NCI-H748 (cell line): ENCODE data around the gene TBL1X.
A peak's percentile ranks its signal among the peaks of the same experiment; 100 is the strongest.
"Not testable (repeated sequence)": the region's sequence is repeated elsewhere in the genome, so short reads cannot be mapped to it uniquely, and the experiment has no call there.

Source experiments
- DNase-seq: peaks from one replicate; lab custom pipeline; 2025; ENCODE audit not compliant: unreplicated experiment; lab: John Stamatoyannopoulos, UW

TBL1X gene

DNA sequence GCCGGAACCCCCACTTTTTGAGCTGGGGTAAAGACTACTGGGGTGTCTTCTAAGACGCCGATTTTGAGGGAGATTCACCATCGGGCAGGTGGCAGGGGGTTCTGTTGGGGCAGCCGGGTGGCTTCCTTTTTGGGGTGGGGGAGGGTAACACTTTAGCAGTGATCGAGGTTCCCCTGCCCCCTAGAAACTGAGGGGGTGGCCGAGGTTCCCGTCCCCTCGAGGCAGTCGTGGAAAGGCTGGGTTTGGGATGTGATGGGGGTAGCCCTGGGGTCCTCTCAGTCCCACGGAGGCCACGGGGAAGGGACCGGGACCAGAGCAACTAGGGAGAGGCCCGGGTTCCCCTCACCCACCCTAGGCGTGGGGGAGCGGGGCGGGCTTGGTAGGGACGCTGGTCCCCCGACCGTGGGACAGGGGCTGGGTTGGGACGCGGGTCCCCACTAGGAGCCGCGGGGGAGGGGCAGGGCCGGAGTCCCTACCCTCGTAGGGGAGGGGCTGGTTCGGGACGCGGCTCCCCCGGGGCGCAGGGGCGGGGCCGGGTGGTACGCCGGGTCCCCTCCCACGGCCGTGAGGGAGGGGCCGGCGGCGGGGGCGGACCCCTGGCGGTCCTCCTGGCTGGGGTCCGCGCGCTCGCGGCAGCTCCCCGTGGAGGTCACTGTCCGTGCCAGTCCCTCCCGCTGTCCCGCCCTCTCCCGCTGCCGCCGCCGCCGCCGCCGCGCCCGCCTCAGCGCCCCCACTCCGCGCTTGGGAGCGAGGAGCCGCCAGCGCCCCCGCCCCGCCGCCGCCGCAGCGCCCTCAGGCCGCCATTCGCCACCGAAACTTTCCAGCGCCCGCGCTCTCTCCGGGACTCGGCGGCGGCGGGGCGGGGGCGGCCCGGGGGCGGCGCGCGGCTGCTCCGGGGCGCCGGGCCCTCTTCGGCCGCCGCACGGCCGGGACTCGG is at the start of gene TBL1X:
Gene TBL1X (plus strand): TSS at position 624 of the 937 bp plus-strand sequence. CDS start 188,529 bp downstream, outside the sequence.
- DNase-seq: peak; percentile 67

DNA sequence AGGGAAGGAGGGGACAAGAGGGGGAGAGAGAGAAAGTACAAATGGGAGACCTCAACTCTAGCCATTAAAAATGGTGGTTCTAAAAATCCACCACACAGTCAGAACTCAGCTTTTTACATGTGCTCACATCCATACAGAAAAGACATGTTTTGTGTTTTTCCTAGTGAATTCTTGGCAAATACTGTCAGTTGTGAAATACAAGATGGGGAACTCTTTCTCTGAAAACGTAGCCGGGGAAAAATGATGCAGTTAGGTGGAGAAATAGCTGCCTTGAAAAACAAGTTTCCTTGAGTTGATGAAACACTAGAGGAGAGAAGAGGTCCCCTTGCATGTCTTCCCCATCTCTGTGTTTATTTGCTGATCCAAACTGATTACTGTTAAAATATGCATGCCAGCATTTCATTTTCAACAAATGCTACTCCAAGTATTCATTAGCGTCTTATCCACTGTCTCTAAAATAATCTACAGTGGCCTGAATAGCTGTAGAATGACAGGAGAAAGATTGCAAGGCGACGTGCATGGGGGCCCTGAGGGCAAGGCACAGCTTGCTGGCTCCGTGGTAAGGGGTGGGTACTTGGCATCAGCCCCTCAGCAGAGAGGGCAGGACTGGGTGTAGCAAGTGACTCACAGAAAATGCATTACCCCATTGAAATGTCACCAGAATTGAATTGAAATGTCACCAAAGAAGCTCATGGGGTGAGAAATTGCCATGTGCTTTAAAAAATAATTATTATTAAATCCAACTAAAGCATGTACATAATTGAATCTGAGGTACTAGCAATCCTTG is 48.1 kb upstream of the TBL1X start:
- no peak for DNase-seq

DNA sequence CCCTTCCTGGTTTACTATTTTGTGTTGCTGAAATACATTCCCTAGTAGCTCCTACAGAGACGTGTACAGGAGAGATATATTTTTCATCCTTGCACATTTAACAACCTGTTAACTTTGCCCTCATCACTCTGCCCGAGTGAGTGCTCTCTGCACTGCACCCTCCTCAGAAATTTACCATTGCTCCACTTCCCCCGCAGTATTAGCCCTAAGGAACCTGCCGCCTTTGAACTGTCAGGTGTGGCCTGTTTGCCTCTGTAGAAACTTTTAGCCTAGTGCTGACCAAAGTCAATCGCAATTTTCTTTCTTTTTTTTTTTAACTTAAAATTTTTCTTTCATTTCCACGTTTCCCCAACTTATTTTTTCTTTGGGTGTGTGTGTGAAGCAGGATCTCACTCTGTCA is 46.6 kb upstream of the TBL1X start:
- no peak for DNase-seq

DNA sequence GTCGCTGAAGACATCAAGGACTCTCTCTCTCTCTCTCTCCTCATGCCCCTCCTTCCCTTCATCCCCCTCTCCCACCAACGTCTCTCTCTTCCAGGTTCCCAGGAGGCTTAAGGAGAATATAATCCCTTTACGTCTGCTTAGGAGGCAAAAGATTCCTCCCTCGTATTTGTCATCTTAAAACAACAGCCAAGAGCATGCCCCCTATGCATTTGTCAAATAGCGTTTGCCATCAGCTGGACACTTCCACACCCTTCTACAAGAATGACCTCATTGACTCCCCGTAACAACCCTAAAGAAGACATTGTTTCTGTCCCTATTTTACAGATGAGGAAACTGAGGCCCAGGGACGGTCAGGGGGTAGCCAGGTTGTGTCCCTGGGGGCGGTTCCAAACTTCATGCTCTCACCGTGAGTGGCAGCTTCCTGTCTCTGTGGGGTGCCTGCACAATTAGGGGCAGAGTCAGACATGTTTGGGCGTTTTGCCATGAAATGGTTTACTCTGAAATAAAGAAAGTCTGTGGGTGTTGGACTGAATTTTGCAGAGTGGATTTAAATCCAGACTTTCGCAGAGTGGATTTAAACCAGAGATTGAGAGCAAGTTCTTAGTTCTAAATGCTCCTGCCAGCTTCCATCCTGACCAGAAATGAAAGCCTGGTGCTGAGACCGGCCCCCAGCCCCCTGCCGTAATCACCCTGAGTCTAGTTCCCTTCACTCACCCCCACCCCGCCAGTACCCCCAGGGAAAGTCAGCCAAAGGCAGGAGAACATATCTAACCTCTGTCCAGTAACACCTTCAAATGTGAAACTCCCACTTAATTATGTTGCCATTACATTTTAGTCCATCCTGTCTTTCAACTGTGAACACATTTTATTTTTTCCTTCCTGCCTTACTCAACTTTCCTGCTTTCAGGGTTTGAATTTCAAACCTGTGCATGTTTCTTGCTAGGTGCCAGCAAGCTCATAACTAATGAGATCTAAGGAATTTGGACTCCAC is 44.3 kb upstream of the TBL1X start:
- DNase-seq: peak; percentile 78

DNA sequence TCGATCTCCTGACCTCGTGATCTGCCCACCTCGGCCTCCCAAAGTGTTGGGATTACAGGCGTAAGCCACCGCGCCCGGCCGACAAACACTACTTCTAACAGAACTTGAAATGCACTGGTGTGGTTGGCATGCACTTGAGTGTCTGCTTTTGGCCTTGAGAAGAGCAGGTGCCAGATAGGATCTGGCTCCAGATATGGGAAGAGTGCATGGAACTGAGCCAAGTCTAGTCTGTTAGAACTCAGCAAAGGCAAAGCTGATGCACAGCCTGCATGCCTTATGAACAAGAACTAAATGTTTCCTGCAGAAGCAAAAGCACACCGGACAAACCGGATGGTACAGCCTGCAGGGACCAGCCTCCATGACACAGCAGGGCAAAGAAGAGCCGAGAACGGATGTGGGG is 35.1 kb upstream of the TBL1X start:
- peak; percentile 67 for DNase-seq

DNA sequence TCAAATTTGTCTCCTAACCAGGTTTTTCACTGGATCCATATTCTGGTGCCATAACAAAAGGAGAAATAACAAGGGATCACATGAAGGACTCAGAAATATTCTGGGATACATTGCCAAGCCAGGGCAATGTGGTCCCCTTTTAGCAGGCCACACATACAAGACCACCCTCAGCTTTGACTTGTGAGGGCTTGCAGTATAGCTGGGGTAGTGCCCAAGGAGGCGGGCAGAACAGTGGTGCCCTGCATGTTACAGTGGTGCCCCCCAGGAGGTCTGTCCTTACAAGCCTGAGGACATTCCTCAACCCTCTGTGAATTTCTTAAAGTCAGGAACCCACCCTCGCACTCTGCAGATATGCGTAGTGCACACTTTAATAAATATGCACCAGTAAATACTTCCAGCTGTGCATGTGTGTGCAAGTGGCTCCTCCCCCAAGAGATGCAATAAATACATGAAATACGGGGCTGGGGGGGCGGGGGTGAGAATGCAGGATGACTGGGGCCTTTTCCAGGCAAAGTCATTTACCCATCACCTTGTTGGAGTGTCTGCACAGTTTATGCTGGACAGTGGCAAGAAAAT is 34.4 kb upstream of the TBL1X start:
- no peak for DNase-seq

DNA sequence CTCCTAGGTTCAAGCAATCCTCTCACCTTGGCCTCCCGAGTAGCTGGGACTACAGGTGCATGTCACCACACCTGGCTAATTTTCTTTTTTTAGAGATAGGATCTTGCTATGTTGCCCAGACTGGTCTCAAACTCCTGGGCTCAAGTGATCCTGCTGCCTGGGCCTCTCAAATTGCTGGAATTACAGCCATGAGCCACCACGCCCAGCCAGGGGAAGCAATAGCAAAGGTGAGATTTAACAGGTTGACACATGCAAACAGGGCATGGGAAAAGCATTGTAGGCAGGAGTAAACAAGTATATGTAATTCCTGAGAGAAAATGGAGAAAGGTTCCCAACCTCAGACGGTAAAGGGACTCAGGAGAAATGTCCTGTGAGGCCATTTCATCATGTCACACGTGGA is 33.6 kb upstream of the TBL1X start:
- DNase-seq: no peak

DNA sequence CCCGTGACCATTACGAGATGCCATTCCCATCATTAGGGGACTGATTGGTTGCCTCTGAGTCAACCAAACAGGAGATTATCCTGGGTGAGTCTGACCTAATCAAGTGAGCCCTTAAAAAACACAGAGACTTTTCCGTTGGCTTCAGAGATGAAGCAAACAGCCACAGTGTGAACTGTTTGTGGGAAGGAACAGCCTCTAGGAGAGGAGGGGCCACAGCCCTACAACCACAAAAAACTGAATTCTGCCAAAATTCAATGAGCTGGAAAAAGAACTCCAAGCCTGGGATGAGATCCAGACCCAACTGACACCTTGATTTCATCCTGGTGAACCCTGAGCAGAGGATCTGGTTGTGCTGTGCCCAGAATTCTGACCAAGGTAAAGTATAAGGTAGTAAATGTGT is 31.3 kb upstream of the TBL1X start:
- DNase-seq: no peak

DNA sequence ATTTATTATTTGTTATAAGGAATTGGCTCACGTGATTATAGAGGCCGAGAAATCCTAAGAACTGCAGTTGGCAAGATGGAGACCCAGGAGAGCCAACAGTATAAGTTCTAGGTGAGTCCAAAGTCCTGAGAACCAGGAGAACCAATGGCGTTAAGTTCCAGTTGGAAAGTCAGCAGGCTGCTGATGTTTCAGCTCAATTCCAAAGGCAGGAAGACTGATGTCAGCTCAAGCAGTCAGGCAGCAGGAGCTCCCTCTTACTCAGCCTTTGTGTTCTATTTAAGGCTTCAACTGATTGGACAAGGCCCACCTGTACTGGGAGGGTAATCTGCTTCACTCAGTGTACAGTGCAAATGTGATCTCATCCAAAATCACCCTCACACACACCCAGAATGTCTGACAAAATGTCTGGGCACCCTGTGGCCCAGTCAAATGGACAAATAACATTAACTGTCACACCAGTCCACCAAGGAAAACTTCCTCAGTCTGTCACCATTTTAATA is 30.8 kb upstream of the TBL1X start:
- no peak for DNase-seq

DNA sequence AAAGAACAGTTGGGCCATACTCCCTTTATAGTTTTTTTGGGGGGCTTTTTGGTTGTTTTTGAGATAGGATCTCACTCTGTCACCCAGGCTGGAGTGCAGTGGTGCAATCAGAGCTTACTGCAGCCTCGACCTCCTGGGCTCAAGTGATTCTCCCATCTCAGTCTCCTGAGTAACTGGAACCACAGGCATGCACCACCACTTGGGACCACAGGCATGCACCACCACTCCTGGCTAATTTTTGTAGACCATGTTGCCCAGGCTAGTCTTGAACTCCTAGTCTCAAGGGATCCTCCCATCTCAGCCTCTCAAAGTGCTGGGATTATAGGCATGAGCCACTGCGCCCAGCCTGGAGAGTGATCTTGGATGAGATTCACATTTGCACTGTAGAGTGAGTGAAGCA is 29.8 kb upstream of the TBL1X start:
- not testable (repeated sequence) for DNase-seq

DNA sequence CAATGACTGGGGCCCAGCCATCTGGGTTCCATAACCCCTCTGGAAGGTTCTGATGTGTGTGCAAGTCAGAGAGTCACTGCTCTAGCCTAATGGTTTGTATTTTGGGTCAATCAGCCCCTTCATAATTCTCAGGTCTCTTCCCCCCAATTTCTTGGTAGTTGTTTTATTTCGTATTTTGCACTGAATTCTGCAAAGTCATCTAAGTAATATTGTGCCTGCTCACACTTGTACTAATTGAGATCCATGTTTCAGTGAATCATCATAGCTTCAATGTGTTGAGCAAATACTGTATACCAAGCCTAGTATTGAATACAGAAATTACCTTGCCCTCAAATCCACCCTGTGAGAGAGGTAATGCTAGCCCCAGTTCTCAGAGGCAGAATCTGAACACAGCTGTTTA is 28.0 kb upstream of the TBL1X start:
- DNase-seq: no peak

DNA sequence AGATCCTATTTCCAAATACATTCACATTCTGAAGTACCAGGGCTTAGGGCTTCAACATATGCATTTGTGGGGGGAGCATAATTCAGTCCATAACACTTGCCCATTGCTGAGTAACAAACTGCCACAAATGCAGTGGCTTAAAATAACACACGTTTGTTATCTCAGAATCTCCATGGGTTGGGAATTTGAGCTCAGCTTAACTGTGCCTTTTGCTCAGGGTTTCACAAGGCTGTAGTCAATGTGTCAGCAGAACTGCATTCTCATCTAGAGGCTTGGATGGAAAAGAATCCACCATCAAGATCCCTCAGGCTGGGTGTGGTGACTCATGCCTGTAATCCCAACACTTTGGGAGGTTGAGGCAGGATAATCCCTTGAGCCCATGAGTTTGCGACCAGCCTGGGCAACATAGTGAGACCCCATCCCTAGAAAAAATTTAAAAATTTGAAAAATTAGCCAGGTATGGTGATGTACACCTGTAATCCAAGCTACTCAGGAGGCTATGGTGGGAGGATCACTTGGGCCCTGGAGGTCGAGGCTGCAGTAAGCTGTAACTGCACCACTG is 25.8 kb upstream of the TBL1X start:
- no peak for DNase-seq

DNA sequence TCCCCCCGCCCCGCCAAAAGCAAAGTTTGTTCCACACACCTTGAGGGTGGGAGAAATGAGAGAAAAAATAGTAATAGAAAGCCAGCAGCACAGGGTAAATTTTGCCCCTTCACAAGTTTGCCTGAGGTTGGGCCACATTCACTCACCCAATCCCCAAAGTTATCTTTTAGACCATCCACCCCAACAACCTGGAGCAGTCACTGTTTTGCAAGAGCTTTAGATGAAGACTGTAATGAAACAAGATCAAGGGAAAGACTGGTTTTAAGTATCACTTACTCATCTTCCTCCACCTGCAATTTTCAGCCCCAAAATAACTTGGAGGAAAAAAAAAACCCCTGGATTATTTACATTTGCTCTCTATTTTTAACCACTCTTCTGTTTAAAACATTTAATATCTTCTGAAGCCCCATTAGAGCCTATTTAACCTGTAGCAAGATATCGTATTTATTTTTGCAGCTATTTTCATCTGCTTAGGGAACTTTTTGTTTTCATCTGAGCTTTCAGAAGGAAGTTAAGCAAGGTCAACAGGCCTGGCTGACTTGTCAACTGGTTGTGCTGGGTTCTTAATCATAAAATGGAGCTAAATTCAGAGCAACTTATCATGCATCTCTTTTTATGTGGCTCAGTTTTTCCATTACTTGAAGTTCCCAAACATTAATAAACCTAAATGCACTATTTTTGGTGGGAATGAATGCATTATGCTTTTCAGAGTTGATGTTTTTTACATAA is 24.6 kb upstream of the TBL1X start:
- DNase-seq: no peak

DNA sequence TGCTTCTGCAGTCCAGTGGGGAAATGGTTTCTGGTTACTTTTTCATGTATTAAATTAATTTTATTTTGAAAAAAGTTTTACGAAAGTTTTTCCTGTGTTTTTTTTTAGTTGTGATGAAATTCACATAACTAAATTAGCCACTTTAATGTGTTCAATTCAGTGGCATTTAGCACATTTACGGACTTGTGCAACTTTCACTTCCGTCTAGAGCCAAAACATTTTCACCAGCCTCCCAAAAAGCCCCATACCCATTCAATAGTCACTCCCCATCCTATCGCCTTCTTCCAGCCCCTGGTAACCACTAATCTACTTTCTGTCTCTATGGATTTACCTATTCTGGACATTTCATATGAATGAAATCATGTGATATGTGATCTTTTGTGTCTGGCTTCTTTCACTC is 22.8 kb upstream of the TBL1X start:
- no peak for DNase-seq

DNA sequence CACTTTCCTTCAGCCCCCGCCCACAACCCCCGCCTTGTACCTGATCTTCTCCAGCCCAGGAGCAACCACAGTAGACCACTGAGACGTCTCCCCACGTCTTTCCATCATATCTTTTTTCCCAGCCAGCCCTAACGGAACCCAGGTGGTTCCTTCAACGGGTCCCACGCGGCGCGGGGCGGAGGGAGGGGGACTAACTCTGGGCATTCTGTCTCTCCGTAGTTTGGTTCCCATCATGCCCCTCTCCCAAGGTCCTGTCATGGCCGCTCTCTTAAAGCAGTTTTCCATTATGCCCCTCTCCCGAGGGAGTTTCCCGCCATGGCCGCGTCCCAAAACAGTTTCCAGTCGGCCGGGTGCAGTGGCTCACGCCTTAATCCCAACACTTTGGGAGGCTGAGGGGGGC is 21.5 kb upstream of the TBL1X start:
- DNase-seq: no peak

DNA sequence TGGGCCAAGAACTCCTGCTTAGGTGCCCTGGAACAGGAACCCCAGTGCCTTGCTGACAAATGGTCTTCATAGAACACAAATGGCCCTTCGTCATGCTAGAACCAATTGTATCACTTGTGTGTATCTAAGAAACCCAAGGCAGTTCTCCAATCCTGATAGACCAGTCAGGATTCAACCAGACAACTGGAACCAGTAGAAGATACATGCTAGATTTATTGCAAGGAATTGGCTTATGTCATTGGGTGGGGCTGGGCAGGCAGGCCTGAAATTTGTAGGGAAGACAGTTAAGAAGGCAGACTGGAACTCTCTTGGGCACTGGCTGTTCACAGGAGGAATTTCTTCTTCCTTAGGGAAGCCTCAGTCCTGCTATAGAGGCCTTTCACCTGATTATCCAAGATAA is 17.0 kb upstream of the TBL1X start:
- DNase-seq: no peak

DNA sequence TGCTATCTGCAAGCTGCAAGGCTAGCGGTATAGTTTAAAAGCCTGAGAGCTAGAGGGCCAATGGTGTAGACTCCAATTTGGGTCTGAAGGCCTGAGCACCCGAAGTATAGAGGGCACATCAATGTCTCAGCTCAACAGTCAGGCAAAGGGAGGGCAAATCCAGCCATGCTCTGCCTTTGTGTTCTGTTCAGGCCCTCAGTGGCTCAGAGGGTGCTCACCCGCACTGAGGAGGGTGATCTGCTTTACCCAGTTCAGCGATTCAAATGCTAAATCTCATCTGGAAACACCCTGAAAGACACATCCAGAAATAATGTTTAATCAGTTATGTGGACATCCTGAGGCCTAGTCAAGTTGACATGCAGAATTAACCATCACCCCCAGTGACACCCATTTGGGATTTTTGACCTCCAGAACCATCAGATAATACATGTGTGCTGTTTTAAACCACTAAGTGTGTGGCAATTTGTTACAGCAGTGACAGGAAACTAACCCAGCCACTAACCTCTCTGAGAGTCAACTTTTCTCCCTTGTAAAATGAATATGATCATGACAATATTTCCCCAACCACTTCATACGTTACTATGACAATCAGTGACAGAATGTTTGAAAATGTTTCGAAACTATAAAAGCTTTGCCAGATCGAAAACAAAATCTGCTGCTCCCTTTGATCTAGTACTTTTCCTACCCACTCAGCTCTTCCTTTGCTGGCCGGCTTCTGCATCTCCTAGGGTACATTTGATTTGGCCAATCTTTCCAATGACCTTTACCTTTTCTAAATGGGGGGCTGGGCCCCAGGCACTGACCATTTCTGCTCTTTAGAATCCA is 8.4 kb upstream of the TBL1X start:
- no peak for DNase-seq

DNA sequence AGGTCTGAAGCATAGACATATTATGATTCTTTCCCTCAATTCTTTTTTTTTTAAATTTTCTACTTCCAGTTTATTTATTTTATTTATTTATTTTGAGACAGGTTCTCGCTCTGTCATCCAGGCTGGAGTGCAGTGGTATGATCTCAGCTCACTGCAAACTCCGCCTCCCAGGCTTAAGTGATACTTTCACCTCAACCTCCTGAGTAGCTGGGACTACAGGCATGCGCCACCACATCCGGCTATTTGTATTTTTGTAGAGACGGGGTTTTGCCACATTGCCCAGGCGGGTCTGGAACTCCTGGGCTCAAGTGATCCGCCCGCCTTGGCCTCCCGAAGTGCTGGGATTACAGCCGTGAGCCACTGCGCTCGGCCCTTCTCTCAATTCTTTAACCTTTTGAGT is 6.8 kb upstream of the TBL1X start:
- not testable (repeated sequence) for DNase-seq
